GM12864 (cell line): ENCODE data around the gene CERS2.

Experiments
- DNase-seq: peaks from one replicate; pipeline ENCODE4 v3.0.0-alpha.2; 2011; ENCODE audit warnings: low read depth
- H3K4me3 ChIP-seq: 2 replicates; pipeline ENCODE4 v1.5.1; 2011; ENCODE audit warnings: mild to moderate bottlenecking, low read depth, low read length, control low read depth
- CTCF ChIP-seq: IDR thresholded peaks from 2 replicates; pipeline ENCODE4 v1.5.1; 2011; ENCODE audit warnings: low read depth, mild to moderate bottlenecking, moderate library complexity, low read length, control low read depth, inconsistent platforms; ENCODE audit errors: missing control alignments

CERS2 gene

DNA sequence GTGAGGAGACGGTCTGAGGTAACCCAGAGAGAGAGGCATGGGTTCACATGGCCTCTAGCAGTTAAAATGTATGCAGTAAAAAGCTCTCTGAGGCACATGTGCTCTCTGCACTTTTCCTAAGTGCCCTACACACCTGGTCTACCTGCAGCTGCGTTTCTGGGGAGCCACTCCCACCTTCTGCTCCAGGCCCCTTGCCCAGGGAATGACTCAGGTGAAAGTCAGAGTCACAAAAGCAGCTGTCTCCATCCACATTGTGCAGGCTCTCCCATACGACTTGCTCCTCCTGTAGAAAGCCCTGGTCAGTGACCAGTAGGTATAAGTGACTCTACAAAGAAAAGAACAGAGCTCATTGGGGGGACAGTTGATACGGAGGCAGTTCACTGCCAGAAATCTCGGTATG is 23.3 kb upstream of the CERS2 start:
- no peak for TF ChIP-seq CTCF
- no peak overlapping the region for H3K4me3 ChIP-seq
- no peak for DNase-seq

GRCh38 chr1:150997126-150997872 is 22.7 kb upstream of the CERS2 start:
- DNase-seq = no peak
- TF ChIP-seq CTCF = no peak
- no peak overlapping the region for H3K4me3 ChIP-seq

GRCh38 chr1:150995896-150996295 is 21.3 kb upstream of the CERS2 start:
- no peak for DNase-seq
- no peak overlapping the region; the same call in none of the 2 replicates for H3K4me3 ChIP-seq
- TF ChIP-seq CTCF = peak; percentile 71

DNA sequence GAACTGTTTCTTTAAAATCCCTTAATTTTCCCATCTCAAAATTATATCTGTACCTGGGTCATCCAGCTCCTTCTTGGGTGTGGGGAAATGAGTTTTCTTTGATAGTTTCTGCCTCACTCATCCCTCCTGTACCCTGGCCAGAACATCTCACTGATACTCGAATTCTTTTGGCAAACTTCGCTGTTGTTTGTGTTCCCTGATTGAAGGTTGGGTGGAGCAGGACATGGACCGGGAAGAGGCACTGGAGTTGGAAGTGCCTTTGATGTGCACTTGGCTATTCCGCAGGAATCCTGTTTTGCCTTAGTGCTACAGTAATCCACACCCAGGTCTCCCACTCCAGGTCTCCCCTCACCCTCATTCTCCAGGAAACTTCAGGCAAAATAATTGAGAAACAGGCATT is 20.8 kb upstream of the CERS2 start:
- H3K4me3 ChIP-seq = no peak overlapping the region; the same call in 1 of the 2 replicates
- no peak for TF ChIP-seq CTCF
- no peak for DNase-seq

DNA sequence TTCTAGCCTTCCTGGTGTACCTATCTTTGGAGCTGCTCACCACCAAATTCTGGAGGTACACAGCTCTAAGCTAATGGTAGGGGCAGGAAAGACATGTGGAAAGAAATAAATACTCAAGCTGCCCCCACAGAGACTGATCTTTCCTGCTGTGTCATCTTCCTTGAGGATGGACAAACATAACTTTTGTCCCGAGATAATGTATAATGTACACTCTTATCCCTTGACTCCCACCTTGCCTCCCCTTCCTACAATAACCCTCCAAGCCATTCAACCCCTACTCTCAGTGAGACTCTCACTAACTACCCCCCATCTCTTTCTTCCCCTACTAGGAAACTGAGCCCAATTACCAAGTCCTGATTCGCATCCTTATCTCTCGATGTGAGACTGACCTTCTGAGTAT is 19.6 kb upstream of the CERS2 start:
- no peak for TF ChIP-seq CTCF
- H3K4me3 ChIP-seq = no peak overlapping the region
- DNase-seq = no peak

DNA sequence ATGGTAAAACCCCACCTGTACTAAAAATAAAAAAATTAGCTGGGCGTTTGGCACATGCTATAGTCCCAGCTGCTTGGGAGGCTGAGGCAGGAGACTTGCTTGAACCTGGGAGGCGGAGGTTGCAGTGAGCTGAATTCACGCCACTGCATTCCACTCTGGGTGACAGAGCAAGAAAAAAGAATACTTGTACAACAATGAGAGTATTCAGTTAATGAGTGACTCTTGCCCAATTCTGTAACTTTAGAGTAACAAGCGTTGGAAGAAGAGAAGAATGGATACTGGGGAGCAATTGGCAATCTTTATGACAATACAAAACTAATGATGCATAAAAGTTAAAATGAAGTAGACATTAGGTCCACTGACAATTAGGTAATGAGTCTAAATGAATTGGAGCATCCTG is 18.0 kb upstream of the CERS2 start:
- no peak for DNase-seq
- no peak for TF ChIP-seq CTCF
- H3K4me3 ChIP-seq = no peak overlapping the region

- no peak for TF ChIP-seq CTCF
- no peak for DNase-seq
- H3K4me3 ChIP-seq = no peak overlapping the region
Measured at GRCh38 chr1:150987924-150988323, 13.3 kb upstream of the CERS2 start.
